ENCODE measurements around the gene COL10A1. TPM values are rescaled to one million over a fixed set of nuclear protein-coding genes. Genes with fewer than 3 reads are reported as not detected.

The COL10A1 gene
- total RNA-seq, 4 donors from 2014 or later = not detected

DNA sequence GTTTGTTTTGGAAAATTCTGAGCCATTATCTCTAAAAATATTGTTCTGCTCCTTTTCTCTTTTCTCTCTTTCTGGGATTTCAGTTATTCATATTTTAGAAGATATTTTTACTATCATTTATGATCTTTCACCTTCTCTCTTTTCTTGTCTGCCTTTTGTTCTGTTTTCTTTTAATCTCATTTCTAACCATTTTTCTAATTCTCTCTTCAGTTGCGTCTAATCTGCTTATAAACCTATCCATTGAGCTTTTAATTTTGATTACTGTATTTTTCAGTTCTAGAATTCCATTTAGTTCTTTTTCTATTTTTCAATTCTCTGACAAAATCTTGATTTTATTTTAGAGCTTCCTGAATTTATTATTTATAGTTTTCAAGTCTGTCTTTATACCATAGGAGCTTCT, 42.2 kb upstream of the COL10A1 start:
- H3K27ac ChIP-seq = no peak overlapping the region
- H3K4me1 ChIP-seq = no peaks in the 10 kb centered on the region
- no peaks in the 10 kb centered on the region for H3K36me3 ChIP-seq
- no peaks in the 10 kb centered on the region for H3K27me3 ChIP-seq
- no peak for TF ChIP-seq POLR2A (IDR thresholded peaks at IDR 0.05)
- no peak for TF ChIP-seq CTCF (IDR thresholded peaks at IDR 0.05)
- no peak for DNase-seq
- WGBS, 2 donors = 92 to 100% methylated on average over 1 of the region's 1 CpG
- H3K4me3 ChIP-seq = no peak overlapping the region
- intact Hi-C loops (cut with DNase I) = no loop called here
- H3K9me3 ChIP-seq = no peaks in the 10 kb centered on the region

DNA sequence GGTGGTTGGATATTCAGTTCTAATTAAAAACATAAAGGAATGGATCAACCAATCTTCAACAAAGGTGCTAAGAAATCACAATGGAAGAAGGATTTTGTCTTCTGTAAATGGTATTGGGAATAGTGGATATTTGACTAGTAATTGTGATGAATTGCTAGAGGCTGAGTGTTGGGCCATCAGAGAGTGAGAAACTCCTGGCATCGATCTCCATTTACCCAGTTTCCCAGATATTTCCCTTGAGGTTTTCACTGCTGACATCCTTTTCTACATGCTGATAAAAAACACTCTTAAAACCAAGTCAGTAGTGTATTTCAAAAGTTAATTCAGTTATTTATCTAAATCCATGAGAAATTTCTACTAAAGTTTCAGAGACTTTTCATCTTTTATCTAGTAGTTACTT, 40.4 kb upstream of the COL10A1 start:
- H3K4me1 ChIP-seq = no peaks in the 10 kb centered on the region
- no peak overlapping the region for H3K27ac ChIP-seq
- WGBS, 2 donors = 86 to 92% methylated on average over 1 of the region's 1 CpG
- no peaks in the 10 kb centered on the region for H3K9me3 ChIP-seq
- H3K27me3 ChIP-seq = no peaks in the 10 kb centered on the region
- intact Hi-C loops (cut with DNase I) = no loop called here
- no peaks in the 10 kb centered on the region for H3K36me3 ChIP-seq
- no peak for DNase-seq
- TF ChIP-seq POLR2A (IDR thresholded peaks at IDR 0.05) = no peak
- TF ChIP-seq CTCF (IDR thresholded peaks at IDR 0.05) = no peak
- no peak overlapping the region for H3K4me3 ChIP-seq

- TF ChIP-seq POLR2A (IDR thresholded peaks at IDR 0.05) = no peak
- no peak for TF ChIP-seq CTCF (IDR thresholded peaks at IDR 0.05)
- Histone ChIP-seq H3K27ac (no peak overlapping the region), H3K27me3 (no peaks in the 10 kb centered on the region), H3K9me3 (no peaks in the 10 kb centered on the region), H3K4me3 (no peak overlapping the region), H3K36me3 (no peaks in the 10 kb centered on the region), H3K4me1 (no peaks in the 10 kb centered on the region)
- WGBS, 2 donors = 88 to 100% methylated on average over 1 of the region's 1 CpG
- intact Hi-C loops (cut with DNase I) = no loop called here
- DNase-seq = no peak
These were observed 39.7 kb upstream of the COL10A1 start for GRCh38 chr6:116165596-116165995.

DNA sequence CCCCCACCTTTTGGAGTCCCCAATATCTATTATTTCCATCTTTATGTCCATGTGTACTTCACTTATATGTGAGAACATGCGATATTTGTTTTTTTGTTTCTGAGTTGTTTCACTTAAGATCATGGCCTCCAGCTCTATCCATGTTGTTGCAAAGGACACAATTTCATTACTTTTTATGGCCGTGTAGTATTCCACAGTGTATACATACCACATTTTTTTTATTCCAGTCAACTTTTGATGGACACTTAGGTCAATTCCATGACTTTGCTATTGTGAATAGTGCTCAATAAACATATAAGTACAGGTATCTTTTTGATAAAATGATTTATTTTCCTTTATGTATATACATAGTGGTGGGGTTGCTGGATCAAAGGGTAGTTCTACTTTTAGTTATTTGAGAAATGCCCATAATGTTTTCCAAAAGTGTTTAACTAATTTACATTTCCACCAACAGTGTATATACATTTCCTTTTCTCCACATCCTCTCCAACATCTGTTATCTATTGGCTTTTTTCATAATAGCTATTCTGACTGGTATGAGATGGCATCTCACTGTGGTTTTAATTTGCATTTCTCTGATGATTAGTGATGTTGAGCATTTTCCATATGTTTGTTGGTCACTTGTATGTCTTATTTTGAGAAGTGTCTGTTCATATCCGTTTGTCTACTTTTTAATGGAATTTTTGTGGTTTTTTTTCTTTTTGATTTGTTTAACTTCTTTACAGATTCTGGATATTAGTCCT, 34.0 kb upstream of the COL10A1 start:
- no peak overlapping the region for H3K27ac ChIP-seq
- no peak overlapping the region for H3K4me3 ChIP-seq
- H3K27me3 ChIP-seq = no peaks in the 10 kb centered on the region
- peaks cover 0 to 4% (median 0%) of the 10 kb centered on the region in 3 donors for H3K36me3 ChIP-seq
- DNase-seq = no peak
- H3K9me3 ChIP-seq = no peaks in the 10 kb centered on the region
- no peaks in the 10 kb centered on the region for H3K4me1 ChIP-seq
- intact Hi-C loops (cut with DNase I) = no loop called here
- no peak for TF ChIP-seq POLR2A (IDR thresholded peaks at IDR 0.05)
- no peak for TF ChIP-seq CTCF (IDR thresholded peaks at IDR 0.05)
- WGBS, 2 donors = 89 to 95% methylated on average over 3 of the region's 3 CpGs

DNA sequence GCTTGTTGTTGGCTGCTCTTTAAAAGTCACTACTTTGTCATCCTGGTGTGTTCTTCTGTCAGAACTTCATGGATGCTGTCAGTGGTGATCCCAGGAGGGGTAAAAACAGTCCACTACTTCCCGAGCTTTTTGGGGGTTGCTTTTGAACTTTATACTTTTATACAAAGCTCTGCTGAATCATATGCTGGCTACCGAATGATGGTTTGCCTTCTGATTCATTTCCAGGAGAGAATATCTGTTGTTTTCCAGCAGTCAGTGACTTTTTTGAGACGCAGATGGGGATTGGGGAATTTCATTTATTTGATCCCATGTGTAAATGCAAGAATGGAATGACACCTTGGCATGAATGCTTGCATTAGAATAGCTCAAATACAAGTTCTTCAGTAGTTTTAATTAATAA, 32.7 kb upstream of the COL10A1 start:
- WGBS, 2 donors = 33 to 48% methylated on average over 3 of the region's 3 CpGs
- DNase-seq = no peak
- no peaks in the 10 kb centered on the region for H3K4me1 ChIP-seq
- H3K4me3 ChIP-seq = no peak overlapping the region
- H3K27me3 ChIP-seq = no peaks in the 10 kb centered on the region
- intact Hi-C loops (cut with DNase I) = no loop called here
- no peaks in the 10 kb centered on the region for H3K9me3 ChIP-seq
- no peak overlapping the region for H3K27ac ChIP-seq
- H3K36me3 ChIP-seq = peaks cover 0 to 4% (median 0%) of the 10 kb centered on the region in 3 donors
- TF ChIP-seq POLR2A (IDR thresholded peaks at IDR 0.05) (no peak), CTCF (IDR thresholded peaks at IDR 0.05) (no peak)

All from esophagus squamous epithelium (tissue), 5 donors.